22Rv1 (cell line): ENCODE measurements around the gene H2AZ2.

Experiments used
- H3K27ac ChIP-seq: fragments of 450-650 bp; 2 replicates; pipeline ENCODE4 v1.5.1; 2017
- CTCF ChIP-seq: fragments of 450-650 bp; IDR thresholded peaks from 2 replicates; pipeline ENCODE4 v1.5.1; 2017; ENCODE audit warnings: mild to moderate bottlenecking
- ZFX ChIP-seq: fragments of 450-650 bp; IDR thresholded peaks from 2 replicates; pipeline ENCODE4 v1.6.1; 2017; ENCODE audit warnings: antibody characterized with exemption, borderline replicate concordance

H2AZ2 gene

GRCh38 chr7:44784364-44784763 is 63.5 kb downstream of the H2AZ2 start:
- H3K27ac ChIP-seq = no peak overlapping the region
- no peak for TF ChIP-seq ZFX
- no peak for TF ChIP-seq CTCF

- no peak for TF ChIP-seq ZFX
- no peak for TF ChIP-seq CTCF
Measured at GRCh38 chr7:44783407-44783806, 64.5 kb downstream of the H2AZ2 start.

GRCh38 chr7:44782460-44782859 is 65.4 kb downstream of the H2AZ2 start:
- no peak overlapping the region for H3K27ac ChIP-seq
- TF ChIP-seq ZFX = no peak
- TF ChIP-seq CTCF = no peak

More at GRCh38 chr7:44783407-44783806, 64.5 kb downstream of the H2AZ2 start:
- no peak overlapping the region for H3K27ac ChIP-seq
